BLaER1 (cell line): ENCODE data around the gene SUGP2.

ENCODE experiments used
- H3K27ac ChIP-seq: shearing (Covaris generic); formaldehyde crosslinking; 2 replicates; pipeline ENCODE4 v1.8.1; 2022
- H3K27me3 ChIP-seq: shearing (Covaris generic); formaldehyde crosslinking; 2 replicates; pipeline ENCODE4 v1.8.1; 2022
- H3K36me3 ChIP-seq: shearing (Covaris generic); formaldehyde crosslinking; 2 replicates; pipeline ENCODE4 v1.8.1; 2022
- H3K4me1 ChIP-seq: shearing (Covaris generic); formaldehyde crosslinking; 2 replicates; pipeline ENCODE4 v1.8.1; 2022
- H3K4me2 ChIP-seq: shearing (Covaris generic); formaldehyde crosslinking; 2 replicates; pipeline ENCODE4 v1.8.1; 2022
- H3K4me3 ChIP-seq: shearing (Covaris generic); formaldehyde crosslinking; 2 replicates; pipeline ENCODE4 v1.8.1; 2022
- H3K9ac ChIP-seq: shearing (Covaris generic); formaldehyde crosslinking; 2 replicates; pipeline ENCODE4 v1.8.1; 2022
- H3K9me3 ChIP-seq: shearing (Covaris generic); formaldehyde crosslinking; 2 replicates; pipeline ENCODE4 v1.8.1; 2022
- H4K20me1 ChIP-seq: shearing (Covaris generic); formaldehyde crosslinking; 2 replicates; pipeline ENCODE4 v1.8.1; 2022
- Cebpa-rat ChIP-seq: shearing (Covaris generic); IDR thresholded peaks from 2 replicates; pipeline ENCODE4 v1.8.1; 2022

The SUGP2 gene

GRCh38 chr19:19033426-19034203, at the start of gene SUGP2, which contains the start of gene ARMC6:
Gene SUGP2 (minus strand): TSS chr19:19033517. CDS start chr19:19031071, 2,446 bp downstream.
Gene ARMC6 (plus strand): TSS chr19:19033603. CDS start chr19:19034210, 607 bp downstream.
- peak within 1 kb of the TSS; percentile 88 for H3K4me3 ChIP-seq
- peaks cover 18% of the 10 kb centered on the region for H3K9me3 ChIP-seq
- H3K4me2 ChIP-seq = peak within 1 kb of the TSS; percentile 90
- no peaks in the 10 kb centered on the region for H3K27me3 ChIP-seq
- peaks cover 80% of the 10 kb centered on the region for H4K20me1 ChIP-seq
- peak; percentile 96 for TF ChIP-seq Cebpa-rat
- H3K27ac ChIP-seq = peak within 1 kb of the TSS; percentile 97
- H3K36me3 ChIP-seq = peaks cover 70% of the 10 kb centered on the region
- peaks cover 34% of the 10 kb centered on the region for H3K4me1 ChIP-seq
- peak within 1 kb of the TSS; percentile 94 for H3K9ac ChIP-seq

- H4K20me1 ChIP-seq = peaks cover 57% of the 10 kb centered on the region
- H3K27me3 ChIP-seq = no peaks in the 10 kb centered on the region
- H3K4me3 ChIP-seq = no peak overlapping the region
- peaks cover 88% of the 10 kb centered on the region for H3K36me3 ChIP-seq
- H3K4me2 ChIP-seq = no peak overlapping the region
- peaks cover 20% of the 10 kb centered on the region for H3K4me1 ChIP-seq
- TF ChIP-seq Cebpa-rat = no peak
- H3K9me3 ChIP-seq = no peaks in the 10 kb centered on the region
- no peak overlapping the region for H3K27ac ChIP-seq
- no peak overlapping the region for H3K9ac ChIP-seq
These were observed 48.4 kb upstream of the SUGP2 start for GRCh38 chr19:19081642-19082151.

GRCh38 chr19:19079571-19079970, 46.3 kb upstream of the SUGP2 start:
- H3K27ac ChIP-seq = no peak overlapping the region

GRCh38 chr19:19078801-19079200, 45.5 kb upstream of the SUGP2 start:
- peaks cover 75% of the 10 kb centered on the region for H4K20me1 ChIP-seq
- H3K9ac ChIP-seq = no peak overlapping the region
- H3K4me3 ChIP-seq = no peak overlapping the region
- H3K4me2 ChIP-seq = no peak overlapping the region
- no peaks in the 10 kb centered on the region for H3K27me3 ChIP-seq
- H3K4me1 ChIP-seq = peaks cover 27% of the 10 kb centered on the region
- H3K36me3 ChIP-seq = peaks cover 95% of the 10 kb centered on the region
- TF ChIP-seq Cebpa-rat = no peak
- H3K9me3 ChIP-seq = no peaks in the 10 kb centered on the region
- H3K27ac ChIP-seq = no peak overlapping the region

More at GRCh38 chr19:19079571-19079970, 46.3 kb upstream of the SUGP2 start:
- peaks cover 67% of the 10 kb centered on the region for H4K20me1 ChIP-seq
- H3K36me3 ChIP-seq = peaks cover 93% of the 10 kb centered on the region
- no peak for TF ChIP-seq Cebpa-rat
- no peak overlapping the region for H3K9ac ChIP-seq
- H3K9me3 ChIP-seq = no peaks in the 10 kb centered on the region
- no peaks in the 10 kb centered on the region for H3K27me3 ChIP-seq
- no peak overlapping the region for H3K4me3 ChIP-seq
- H3K4me1 ChIP-seq = peaks cover 22% of the 10 kb centered on the region
- H3K4me2 ChIP-seq = no peak overlapping the region

- Histone ChIP-seq H3K27ac (no peak overlapping the region), H3K36me3 (peaks cover 94% of the 10 kb centered on the region), H3K9me3 (no peaks in the 10 kb centered on the region), H3K4me1 (peaks cover 41% of the 10 kb centered on the region), H3K4me2 (peak overlapping the region; percentile 39), H4K20me1 (peaks cover 69% of the 10 kb centered on the region), H3K4me3 (no peak overlapping the region), H3K9ac (no peak overlapping the region), H3K27me3 (no peaks in the 10 kb centered on the region)
- TF ChIP-seq Cebpa-rat = peak; percentile 60
These were observed 43.8 kb upstream of the SUGP2 start for GRCh38 chr19:19077103-19077502.

- Histone ChIP-seq H3K4me3 (no peak overlapping the region), H3K36me3 (peaks cover 93% of the 10 kb centered on the region), H3K27me3 (no peaks in the 10 kb centered on the region), H4K20me1 (peaks cover 63% of the 10 kb centered on the region), H3K9ac (no peak overlapping the region), H3K27ac (no peak overlapping the region), H3K9me3 (no peaks in the 10 kb centered on the region), H3K4me2 (peak overlapping the region; percentile 39; the same call in 1 of the 2 replicates), H3K4me1 (peaks cover 42% of the 10 kb centered on the region)
- TF ChIP-seq Cebpa-rat = no peak
These were observed 43.2 kb upstream of the SUGP2 start for GRCh38 chr19:19076476-19076875.

- Histone ChIP-seq H3K9me3 (no peaks in the 10 kb centered on the region), H3K4me1 (peaks cover 45% of the 10 kb centered on the region), H3K36me3 (peaks cover 94% of the 10 kb centered on the region), H3K4me2 (no peak overlapping the region), H3K27me3 (no peaks in the 10 kb centered on the region), H3K9ac (no peak overlapping the region), H4K20me1 (peaks cover 49% of the 10 kb centered on the region), H3K27ac (no peak overlapping the region), H3K4me3 (no peak overlapping the region)
- no peak for TF ChIP-seq Cebpa-rat
These were observed 41.8 kb upstream of the SUGP2 start for GRCh38 chr19:19075126-19075525.

GRCh38 chr19:19074196-19074882, 41.0 kb upstream of the SUGP2 start:
- no peak overlapping the region for H3K9ac ChIP-seq
- peaks cover 42% of the 10 kb centered on the region for H4K20me1 ChIP-seq
- H3K4me1 ChIP-seq = peaks cover 49% of the 10 kb centered on the region
- no peak for TF ChIP-seq Cebpa-rat
- no peak overlapping the region for H3K27ac ChIP-seq
- H3K4me3 ChIP-seq = no peak overlapping the region
- H3K9me3 ChIP-seq = no peaks in the 10 kb centered on the region
- H3K36me3 ChIP-seq = peaks cover 86% of the 10 kb centered on the region
- H3K27me3 ChIP-seq = no peaks in the 10 kb centered on the region
- H3K4me2 ChIP-seq = no peak overlapping the region

- Histone ChIP-seq H3K4me1 (peaks cover 63% of the 10 kb centered on the region), H3K4me2 (peak overlapping the region; percentile 19; the same call in 1 of the 2 replicates), H3K27me3 (no peaks in the 10 kb centered on the region), H3K9ac (no peak overlapping the region), H4K20me1 (peaks cover 24% of the 10 kb centered on the region), H3K4me3 (no peak overlapping the region), H3K9me3 (no peaks in the 10 kb centered on the region), H3K36me3 (peaks cover 64% of the 10 kb centered on the region), H3K27ac (no peak overlapping the region)
- TF ChIP-seq Cebpa-rat = no peak
These were observed 38.6 kb upstream of the SUGP2 start for GRCh38 chr19:19071897-19072296.
